GM12872 (cell line): Measurements from ENCODE around the gene C9orf153.

Source experiments
- TF ChIP-seq, protein P1 (sequence below): IDR thresholded peaks from 3 replicates; pipeline ENCODE4 v1.5.1; 2011; ENCODE audit warnings: low read depth, mild to moderate bottlenecking, low read length, moderate library complexity; ENCODE audit not compliant: insufficient read depth

Gene C9orf153

DNA sequence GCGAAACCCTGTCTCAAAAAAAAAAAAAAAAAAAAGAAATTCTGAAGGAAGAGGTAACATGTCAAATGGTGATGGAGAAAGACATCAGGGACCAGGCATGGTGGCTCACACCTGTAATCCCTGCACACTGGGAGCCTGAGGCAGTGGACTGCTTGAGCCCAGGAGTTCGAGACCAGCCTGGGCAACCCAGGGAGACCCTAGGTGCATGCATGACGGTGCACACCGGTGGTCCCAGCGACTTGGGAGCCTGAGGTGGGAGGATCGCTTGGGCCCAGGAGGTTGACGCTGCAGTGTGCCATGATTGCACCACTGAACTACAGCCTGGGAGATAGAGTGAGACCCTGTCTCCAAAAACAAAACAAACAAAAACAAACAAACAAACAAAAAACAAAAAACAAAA is 21.1 kb upstream of the C9orf153 start:
- TF ChIP-seq, protein P1, sequence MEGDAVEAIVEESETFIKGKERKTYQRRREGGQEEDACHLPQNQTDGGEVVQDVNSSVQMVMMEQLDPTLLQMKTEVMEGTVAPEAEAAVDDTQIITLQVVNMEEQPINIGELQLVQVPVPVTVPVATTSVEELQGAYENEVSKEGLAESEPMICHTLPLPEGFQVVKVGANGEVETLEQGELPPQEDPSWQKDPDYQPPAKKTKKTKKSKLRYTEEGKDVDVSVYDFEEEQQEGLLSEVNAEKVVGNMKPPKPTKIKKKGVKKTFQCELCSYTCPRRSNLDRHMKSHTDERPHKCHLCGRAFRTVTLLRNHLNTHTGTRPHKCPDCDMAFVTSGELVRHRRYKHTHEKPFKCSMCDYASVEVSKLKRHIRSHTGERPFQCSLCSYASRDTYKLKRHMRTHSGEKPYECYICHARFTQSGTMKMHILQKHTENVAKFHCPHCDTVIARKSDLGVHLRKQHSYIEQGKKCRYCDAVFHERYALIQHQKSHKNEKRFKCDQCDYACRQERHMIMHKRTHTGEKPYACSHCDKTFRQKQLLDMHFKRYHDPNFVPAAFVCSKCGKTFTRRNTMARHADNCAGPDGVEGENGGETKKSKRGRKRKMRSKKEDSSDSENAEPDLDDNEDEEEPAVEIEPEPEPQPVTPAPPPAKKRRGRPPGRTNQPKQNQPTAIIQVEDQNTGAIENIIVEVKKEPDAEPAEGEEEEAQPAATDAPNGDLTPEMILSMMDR: no peak

DNA sequence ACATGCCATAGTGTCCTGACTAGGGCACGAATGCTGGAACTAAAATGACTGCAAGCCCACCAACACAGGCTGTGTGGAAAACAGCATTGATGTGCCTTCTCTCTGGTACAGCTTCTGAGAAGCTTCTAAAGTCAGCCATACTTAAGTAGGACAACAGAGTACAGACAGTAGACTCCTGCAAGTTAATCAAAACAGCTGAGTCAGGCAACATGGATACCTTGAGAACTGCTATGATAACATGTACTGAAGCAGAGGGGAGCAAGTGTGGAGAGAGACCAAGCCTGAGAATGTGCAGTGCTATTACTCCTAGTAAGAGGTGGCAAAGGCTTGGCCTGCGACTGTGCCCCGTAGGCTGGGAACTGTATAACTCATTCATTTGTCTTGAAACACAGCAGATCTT is 20.4 kb upstream of the C9orf153 start:
- TF ChIP-seq, protein P1: no peak

DNA sequence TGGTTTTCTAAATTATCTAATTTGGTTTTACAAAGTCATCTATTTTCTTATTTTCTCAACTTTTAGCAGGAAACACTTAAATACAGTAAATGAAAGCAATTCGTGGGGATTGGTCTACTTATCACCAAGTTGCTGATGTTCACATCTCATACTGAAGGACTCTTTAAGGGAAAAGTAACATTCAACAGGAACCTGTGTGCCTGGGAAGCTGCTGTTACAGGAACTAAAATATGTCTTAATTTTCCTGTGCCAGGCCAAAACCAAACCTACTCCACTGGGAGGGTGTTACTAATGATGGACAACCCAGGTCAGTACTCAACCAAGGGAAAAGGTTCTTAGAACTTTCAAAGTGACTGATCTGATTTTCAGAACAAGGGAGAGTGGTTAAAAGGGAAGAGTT is 17.6 kb upstream of the C9orf153 start:
- TF ChIP-seq, protein P1: no peak

- TF ChIP-seq, protein P1: peak; percentile 25; the same call in 1 of the 3 replicates
Measured at GRCh38 chr9:86275962-86276361, 16.5 kb upstream of the C9orf153 start.

- TF ChIP-seq, protein P1: no peak
Measured at GRCh38 chr9:86274821-86275643, 15.6 kb upstream of the C9orf153 start.

GRCh38 chr9:86272221-86272620 is 12.8 kb upstream of the C9orf153 start:
- TF ChIP-seq, protein P1: no peak

GRCh38 chr9:86263876-86264275 is 4.4 kb upstream of the C9orf153 start:
- TF ChIP-seq, protein P1: no peak
